ENCODE results near the gene NFU1. TPM values are rescaled to one million over a fixed set of nuclear protein-coding genes. Genes with fewer than 3 reads are reported as not detected.

NFU1 gene
- total and polyA plus RNA-seq, 2 of the 13 experiments (the other 11 are each of a cell fraction or from before 2014, with no cell fraction given), result 39.1 to 84.0 TPM

GRCh38 chr2:69376403-69376802 is 60.8 kb downstream of the NFU1 start (continued):
- no peak for TF ChIP-seq ZBED4 (CRISPR knock-in tag; IDR thresholded peaks at IDR 0.05; ENCODE audit: borderline replicate concordance)
- TF ChIP-seq JUND (CRISPR knock-in tag; IDR thresholded peaks at IDR 0.05), result no peak
- TF ChIP-seq TEAD3 (CRISPR knock-in tag; optimal IDR thresholded peaks at IDR 0.05; ENCODE audit: borderline replicate concordance), result no peak
- no peak for TF ChIP-seq ZNF34 (CRISPR knock-in tag; IDR thresholded peaks at IDR 0.05; ENCODE audit: borderline replicate concordance)
- TF ChIP-seq ZNF317 (CRISPR knock-in tag; IDR thresholded peaks at IDR 0.05), result no peak
- TF ChIP-seq PHB2 (IDR thresholded peaks at IDR 0.05; ENCODE audit: partially characterized antibody), result no peak
- TF ChIP-seq POLR2G (IDR thresholded peaks at IDR 0.05; ENCODE audit: low read depth, low read length), result no peak
- TF ChIP-seq ZSCAN29 (CRISPR knock-in tag; conservative IDR thresholded peaks at IDR 0.05), result no peak
- TF ChIP-seq ZNF318 (CRISPR knock-in tag; IDR thresholded peaks at IDR 0.05), result no peak
- no peak for TF ChIP-seq MYC (CRISPR knock-in tag; IDR thresholded peaks at IDR 0.05; ENCODE audit: borderline replicate concordance)
- TF ChIP-seq ZNF225 (CRISPR knock-in tag; IDR thresholded peaks at IDR 0.05), result no peak

All from HepG2 (cell line).